Brain pericyte (primary cell): ENCODE measurements around the gene SOAT2.

Experiments used
- DNase-seq: peaks from one replicate; pipeline ENCODE4 v3.0.0-alpha.2; 2012; ENCODE audit warnings: low read depth, low spot score

The SOAT2 gene, protein sequence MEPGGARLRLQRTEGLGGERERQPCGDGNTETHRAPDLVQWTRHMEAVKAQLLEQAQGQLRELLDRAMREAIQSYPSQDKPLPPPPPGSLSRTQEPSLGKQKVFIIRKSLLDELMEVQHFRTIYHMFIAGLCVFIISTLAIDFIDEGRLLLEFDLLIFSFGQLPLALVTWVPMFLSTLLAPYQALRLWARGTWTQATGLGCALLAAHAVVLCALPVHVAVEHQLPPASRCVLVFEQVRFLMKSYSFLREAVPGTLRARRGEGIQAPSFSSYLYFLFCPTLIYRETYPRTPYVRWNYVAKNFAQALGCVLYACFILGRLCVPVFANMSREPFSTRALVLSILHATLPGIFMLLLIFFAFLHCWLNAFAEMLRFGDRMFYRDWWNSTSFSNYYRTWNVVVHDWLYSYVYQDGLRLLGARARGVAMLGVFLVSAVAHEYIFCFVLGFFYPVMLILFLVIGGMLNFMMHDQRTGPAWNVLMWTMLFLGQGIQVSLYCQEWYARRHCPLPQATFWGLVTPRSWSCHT

DNA sequence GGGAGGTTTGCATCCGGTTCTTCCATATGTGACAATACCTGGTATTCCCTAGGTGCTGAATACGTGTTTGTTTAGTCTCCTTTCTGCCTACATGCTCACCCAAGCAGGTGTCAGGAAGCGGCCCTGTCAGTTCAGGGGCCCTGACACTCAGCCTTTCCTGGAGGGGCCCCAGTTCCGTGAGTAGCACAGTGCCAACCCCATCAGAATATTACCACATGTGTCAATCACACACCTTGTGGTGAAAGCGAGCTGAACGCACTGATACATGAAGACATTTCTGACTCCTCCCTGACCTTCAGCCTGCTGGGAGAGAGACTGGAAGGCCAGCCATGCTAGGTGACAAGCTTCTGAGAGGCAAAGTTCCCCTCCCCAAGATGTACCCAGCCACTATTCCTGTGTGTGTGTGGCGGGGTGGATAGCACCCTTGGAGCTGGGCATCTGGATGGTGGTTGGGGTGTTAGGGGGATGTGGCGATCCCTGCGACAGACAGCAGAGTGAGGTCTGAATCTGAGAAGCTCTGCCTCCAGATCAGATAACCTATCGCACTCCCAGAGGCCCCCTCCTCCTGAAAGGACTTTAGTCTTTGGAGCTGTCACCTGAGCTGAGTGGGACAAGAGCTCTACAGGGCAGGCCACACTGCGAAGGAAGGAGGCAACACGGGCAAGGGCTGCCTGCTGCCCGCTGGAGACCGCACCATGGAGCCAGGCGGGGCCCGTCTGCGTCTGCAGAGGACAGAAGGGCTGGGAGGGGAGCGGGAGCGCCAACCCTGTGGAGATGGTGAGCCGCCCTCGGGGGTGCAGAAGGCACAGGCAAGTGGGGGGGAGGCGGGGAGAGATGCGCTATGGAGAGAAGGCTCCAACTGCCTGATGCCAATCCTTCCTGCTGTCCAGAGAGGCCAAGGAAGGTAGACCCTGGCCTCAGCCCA, at the start of gene SOAT2:
TSS of gene SOAT2 (plus strand) at position 604 of the 925 bp plus-strand sequence. CDS start at position 696, 92 bp downstream.
- DNase-seq, result no peak

DNA sequence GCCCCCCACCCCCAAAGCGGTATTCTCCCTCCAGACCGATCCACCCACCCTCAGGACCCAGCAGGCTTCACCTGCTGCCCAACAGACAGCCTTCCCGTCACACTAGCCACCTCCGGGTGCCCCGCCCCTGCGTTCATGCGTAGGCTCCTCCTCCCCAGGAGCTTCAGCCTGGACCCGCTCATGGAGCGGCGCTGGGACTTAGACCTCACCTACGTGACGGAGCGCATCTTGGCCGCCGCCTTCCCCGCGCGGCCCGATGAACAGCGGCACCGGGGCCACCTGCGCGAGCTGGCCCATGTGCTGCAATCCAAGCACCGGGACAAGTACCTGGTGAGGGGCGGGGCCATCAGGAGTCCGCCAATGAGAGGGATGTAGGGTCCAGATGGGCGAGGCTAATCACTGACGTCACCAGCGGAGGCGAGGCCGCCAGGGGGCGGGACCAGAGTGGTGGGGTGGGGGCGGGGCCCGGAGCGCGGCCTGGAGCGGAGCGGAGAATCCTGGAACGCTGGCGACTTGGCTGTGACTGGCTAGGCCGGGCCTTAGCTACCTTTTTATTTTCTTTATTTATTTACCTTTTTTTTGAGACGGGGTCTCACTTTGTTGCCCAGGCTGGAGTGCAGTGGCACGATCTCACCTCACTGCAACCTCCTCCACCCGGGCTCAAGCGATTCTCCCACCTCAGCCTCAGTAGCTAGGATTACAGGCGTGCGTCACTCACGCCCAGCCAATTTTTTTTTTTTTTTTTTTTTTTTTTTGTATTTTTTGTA, 49.0 kb upstream of the SOAT2 start:
- DNase-seq, result no peak

DNA sequence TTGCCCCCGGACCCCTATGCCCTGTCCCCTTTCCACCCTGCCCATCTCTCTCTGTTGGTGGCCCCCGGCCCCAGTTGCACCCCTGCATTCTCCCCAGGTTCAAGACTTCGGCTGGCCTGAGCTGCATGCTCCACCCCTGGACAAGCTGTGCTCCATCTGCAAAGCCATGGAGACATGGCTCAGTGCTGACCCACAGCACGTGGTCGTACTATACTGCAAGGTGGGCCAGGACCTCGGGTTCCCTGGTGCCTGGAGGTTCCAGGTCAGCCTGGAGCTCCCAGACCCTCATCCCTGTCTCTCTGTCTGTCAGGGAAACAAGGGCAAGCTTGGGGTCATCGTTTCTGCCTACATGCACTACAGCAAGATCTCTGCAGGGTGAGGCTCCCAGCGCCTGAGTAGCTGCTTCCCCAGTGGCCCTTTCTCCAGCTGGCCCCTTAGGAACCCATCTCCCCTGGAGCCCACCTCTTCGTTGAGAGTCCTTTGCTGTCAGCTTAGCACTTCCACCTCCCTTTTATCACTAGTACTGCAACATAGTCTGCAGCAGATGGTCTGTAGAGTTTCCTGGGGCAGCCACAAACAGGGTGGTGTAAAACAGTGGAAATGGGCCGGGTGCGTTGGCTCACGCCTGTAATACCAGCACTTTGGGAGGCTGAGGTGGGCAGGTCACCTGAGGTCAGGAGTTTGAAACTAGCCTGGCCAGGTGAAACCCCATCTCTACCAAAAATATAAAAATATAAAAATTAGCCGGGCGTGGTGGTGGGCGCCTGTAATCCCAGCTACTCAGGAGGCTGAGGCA, 47.6 kb upstream of the SOAT2 start:
- DNase-seq, result no peak

DNA sequence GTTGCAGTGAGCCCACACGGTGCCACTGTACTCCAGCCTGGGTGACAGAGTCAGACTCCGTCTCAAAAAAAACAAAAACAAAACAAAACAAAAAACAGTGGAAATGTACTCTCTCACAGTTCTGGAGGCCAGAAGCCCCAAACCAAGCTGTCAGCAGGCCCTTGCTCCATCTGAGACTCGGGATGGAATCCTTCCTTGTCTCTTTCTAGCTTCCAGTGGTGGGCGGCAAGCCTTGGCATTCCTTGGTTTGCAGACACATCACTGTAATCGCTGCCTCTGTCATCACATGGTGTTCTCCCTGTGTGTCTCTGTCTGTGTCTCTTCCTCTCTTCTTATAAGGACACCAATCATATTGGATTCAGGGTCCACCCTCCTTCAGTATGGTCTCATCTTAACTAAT, 47.0 kb upstream of the SOAT2 start:
- DNase-seq, result no peak

DNA sequence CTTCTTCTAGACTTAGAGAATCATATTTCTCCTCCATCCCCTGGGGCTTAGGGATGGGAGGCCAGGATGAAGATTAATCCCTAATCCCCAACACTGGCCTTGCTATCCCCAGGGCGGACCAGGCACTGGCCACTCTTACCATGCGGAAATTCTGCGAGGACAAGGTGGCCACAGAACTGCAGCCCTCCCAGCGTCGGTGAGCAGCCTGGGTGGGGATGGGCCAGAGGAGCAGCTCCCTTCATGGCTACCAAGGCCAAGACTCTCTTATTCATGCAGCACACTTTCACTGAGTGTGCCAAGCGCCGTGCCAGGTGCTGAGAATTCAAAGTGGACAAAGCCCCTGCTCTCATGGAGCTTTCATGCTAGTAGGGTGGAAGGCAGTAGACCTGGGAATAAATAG, 46.4 kb upstream of the SOAT2 start:
- no peak for DNase-seq

DNA sequence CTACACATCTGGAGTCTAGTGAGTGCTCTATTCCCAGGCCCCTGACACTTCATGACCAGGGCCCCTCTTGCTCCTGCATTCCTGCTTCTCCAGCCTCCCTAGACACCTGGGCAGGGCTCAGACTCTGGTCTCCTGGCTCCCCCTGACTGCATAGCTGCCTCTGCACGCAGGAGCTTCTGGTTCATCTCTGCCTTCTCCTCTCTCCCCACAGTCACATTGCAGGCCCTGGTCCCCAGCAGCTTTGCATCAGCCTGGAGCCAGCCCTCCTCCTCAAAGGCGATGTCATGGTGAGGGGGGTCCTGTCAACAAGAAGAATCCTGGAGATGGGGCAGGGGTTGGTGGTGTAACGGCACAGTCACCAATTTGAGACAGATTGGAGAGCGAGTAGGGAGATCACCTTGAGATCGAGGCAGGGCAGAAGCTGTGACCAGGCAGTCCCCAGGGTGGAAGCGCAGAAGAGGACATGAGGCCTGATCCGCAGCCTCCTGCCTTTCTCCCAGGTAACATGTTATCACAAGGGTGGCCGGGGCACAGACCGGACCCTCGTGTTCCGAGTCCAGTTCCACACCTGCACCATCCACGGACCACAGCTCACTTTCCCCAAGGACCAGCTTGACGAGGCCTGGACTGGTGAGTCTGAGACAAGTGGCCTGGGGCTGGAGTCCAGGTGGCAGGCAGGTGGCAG, 45.3 kb upstream of the SOAT2 start:
- DNase-seq, result no peak

DNA sequence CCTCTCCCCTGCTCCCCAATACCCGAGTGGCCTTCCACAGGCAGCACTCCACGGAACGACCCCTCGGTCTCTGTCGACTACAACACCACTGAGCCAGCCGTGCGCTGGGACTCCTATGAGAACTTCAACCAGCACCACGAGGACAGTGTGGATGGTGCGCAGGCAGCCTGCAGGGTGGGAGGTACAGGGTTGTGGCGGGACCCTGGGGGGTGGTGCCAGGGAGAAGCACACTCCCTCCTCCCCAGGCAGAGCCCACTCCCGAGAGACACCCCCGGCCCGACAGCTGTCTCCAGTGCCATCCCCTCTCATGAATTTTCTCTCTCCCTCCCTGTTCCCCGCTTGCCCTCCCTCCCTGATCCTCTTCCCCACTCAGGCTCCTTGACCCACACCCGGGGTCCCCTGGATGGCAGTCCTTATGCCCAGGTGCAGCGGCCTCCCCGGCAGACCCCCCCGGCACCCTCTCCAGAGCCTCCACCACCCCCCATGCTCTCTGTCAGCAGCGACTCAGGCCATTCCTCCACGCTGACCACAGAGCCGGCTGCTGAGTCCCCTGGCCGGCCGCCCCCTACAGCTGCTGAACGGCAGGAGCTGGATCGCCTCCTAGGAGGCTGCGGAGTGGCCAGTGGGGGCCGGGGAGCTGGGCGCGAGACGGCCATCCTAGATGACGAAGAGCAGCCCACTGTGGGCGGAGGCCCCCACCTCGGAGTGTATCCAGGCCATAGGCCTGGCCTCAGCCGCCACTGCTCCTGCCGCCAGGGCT, 44.4 kb upstream of the SOAT2 start:
- DNase-seq, result no peak

DNA sequence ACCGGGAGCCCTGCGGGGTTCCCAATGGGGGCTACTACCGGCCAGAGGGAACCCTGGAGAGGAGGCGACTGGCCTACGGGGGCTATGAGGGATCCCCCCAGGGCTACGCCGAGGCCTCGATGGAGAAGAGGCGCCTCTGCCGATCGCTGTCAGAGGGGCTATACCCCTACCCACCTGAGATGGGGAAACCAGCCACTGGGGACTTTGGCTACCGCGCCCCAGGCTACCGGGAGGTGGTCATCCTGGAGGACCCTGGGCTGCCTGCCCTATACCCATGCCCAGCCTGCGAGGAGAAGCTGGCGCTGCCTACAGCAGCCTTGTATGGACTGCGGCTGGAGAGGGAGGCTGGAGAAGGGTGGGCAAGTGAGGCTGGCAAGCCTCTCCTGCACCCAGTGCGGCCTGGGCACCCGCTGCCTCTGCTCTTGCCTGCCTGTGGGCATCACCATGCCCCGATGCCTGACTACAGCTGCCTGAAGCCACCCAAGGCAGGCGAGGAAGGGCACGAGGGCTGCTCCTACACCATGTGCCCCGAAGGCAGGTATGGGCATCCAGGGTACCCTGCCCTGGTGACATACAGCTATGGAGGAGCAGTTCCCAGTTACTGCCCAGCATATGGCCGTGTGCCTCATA, 43.7 kb upstream of the SOAT2 start:
- no peak for DNase-seq

DNA sequence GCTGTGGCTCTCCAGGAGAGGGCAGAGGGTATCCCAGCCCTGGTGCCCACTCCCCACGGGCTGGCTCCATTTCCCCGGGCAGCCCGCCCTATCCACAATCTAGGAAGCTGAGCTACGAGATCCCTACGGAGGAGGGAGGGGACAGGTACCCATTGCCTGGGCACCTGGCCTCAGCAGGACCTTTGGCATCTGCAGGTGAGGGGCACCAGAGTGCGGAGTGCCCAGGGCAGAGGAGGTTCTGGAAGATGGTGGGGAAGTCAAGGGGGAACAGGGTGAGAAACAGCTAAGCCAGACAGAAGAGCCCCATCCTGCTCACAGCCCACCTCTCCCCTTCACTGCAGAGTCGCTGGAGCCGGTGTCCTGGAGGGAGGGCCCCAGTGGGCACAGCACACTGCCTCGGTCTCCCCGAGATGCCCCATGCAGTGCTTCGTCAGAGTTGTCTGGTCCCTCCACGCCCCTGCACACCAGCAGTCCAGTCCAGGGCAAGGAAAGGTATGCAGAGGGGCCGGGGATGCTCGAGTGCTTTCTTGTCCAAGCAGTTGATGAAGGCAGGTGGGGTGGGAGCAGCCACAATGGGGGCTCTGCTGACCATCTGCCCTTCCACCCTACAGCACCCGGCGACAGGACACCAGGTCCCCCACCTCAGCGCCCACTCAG, 43.1 kb upstream of the SOAT2 start:
- DNase-seq, result no peak

DNA sequence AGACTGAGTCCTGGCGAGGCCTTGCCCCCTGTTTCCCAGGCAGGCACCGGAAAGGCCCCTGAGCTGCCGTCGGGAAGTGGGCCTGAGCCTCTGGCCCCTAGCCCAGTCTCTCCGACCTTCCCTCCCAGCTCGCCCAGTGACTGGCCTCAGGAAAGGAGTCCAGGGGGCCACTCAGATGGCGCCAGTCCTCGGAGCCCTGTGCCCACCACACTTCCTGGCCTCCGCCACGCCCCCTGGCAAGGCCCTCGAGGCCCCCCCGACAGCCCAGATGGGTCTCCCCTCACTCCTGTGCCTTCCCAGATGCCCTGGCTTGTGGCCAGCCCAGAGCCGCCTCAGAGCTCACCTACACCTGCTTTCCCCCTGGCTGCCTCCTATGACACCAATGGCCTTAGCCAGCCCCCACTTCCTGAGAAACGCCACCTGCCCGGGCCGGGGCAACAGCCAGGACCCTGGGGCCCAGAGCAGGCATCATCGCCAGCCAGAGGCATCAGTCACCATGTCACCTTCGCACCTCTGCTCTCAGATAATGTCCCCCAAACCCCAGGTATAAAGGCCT, 42.5 kb upstream of the SOAT2 start:
- no peak for DNase-seq

DNA sequence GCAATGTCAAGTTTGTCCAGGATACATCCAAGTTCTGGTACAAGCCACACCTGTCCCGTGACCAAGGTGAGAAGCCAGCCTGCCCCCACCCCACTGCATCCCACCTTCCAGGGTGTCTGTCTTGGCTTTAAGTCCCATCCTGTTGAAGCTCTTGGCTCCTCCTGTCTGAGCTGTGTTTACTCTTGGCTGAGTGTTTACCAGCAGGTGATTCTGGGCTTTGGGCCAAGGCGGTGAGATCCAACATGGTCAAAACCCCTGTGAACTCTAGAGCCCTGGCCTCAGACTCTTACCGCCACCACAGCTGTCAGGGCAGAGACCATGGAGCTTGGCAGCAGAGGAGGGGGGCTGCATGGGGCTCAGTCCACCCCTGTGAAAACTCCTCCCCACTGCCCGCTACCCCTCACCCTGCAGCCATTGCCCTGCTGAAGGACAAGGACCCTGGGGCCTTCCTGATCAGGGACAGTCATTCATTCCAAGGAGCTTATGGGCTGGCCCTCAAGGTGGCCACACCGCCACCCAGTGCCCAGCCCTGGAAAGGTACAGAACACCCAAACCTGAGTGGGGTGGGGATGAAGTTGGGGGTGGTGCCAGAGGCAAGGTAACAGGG, 41.8 kb upstream of the SOAT2 start:
- DNase-seq, result no peak

DNA sequence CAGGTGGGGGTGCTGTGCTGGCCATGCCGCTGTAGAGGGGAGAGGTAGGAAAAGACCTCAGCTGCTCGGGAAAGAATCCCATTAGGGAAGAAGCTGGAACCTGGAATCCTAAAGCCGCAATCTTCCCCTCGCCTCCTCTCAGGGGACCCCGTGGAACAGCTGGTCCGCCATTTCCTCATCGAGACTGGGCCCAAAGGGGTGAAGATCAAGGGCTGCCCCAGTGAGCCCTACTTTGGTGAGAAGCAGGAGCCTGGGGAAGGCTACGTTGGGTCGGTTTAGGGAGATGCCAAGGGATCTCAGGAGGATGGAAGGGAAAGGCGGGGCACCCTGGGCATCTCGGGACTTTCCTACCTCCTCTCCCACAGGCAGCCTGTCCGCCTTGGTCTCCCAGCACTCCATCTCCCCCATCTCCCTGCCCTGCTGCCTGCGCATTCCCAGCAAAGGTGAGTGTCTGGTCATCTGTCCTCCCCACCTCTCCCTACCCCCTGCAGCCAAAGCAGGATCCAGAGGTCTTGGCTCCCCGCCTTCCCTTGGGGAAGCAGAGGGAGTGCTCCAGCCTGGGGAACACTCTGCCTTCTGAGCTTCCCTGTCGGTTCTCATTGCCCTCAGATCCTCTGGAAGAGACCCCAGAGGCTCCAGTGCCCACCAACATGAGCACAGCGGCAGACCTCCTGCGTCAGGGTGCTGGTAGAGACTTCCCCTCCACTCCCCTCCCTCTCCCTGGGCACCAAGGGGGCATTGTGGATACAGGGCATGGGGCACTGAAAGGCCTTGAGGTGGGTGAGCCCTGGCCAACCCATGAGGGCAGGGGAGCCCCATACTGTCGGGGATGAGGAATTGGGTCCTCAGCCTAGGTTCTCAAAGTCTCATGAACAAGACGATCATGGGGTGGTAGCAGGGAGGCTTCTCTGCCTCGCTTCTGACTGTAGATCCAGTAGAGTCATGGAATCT, 41.0 kb upstream of the SOAT2 start:
- DNase-seq, result no peak

DNA sequence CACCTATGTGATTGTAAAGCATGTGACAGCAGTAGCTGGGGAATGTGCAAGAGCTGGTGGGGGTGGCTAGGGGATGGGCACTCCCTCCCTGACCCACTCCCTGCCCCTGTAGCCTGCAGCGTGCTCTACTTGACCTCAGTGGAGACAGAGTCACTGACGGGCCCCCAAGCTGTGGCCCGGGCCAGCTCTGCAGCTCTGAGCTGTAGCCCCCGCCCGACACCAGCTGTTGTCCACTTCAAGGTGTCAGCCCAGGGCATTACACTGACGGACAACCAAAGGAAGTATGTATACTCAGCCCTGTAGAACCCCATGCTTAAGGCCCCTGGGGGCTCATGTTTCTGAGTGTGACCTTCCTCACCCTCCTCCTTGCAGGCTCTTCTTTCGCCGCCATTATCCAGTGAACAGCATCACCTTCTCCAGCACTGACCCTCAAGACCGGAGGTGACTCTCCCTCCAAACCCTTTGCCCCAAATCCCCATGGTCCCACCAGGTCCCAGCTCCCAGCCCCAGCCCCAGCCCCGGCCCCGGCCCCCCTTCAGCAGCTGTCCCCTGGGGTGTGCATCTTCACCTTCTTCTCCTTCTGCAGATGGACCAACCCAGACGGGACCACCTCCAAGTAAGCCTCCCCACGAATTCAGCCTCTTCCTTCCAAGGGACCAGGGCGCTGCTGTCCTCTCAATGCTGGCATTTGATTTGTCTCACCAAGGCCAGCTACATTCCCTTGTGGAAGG, 40.1 kb upstream of the SOAT2 start:
- no peak for DNase-seq

DNA sequence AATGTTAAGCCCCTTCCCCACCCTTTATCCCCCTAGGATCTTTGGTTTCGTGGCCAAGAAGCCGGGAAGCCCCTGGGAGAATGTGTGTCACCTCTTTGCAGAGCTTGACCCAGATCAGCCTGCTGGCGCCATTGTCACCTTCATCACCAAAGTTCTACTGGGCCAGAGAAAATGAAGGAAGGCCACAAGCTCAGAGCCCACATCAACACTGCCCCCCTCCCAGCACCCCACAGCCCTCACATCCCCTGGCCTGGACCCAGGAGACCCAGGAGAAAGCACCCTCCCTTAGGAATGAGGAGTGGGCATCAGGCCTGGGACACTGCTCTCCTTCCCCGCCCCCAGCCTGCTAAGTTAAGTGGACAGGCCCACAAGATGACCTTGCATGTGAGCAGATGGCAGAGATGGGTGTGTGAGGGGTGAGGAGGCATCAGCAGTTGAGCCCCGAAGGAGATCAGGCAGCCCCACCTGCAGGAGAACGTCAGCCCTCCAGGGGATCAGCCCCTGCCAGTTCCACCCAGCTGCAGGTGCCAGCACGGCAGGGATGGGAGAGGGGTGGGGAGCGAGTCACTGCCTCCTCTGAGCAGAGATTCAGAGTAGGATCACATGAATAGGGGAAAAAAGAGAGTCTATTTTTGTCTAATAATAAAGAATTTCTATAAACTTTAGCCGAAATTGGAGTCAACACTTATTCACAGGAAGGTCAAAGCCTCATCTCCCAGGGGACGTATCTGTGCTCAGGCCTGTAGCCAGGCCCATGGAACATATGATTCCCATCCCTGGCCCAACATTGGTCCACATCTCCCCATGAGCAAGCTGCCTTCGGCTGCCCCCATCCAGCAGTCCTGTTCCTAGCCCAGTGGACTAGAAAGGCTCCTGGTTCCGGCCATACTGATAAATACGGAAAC, 39.3 kb upstream of the SOAT2 start:
- DNase-seq, result peak; percentile 81
